SU-DHL-6 (cell line): ENCODE results near the gene CGA.

Experiments
- H2AFZ ChIP-seq: fragments of 200-600 bp; sonication (generic); 2 replicates; pipeline ENCODE4 v1.6.1; 2014; ENCODE audit warnings: low read depth, mild to moderate bottlenecking, moderate library complexity, mixed read lengths, antibody characterized with exemption, low read length; ENCODE audit not compliant: severe bottlenecking
- H3F3A ChIP-seq: fragments of 200-600 bp; shearing (Covaris generic); 2 replicates; pipeline ENCODE4 v1.6.0; 2016; ENCODE audit warnings: antibody characterized with exemption, mild to moderate bottlenecking; ENCODE audit not compliant: insufficient read depth
- H3K27ac ChIP-seq: fragments of 200-600 bp; sonication (generic); 2 replicates; pipeline ENCODE4 v1.5.1; 2016; ENCODE audit warnings: low read depth, mild to moderate bottlenecking, low read length, moderate library complexity, mixed read lengths
- H3K27me3 ChIP-seq: fragments of 200-600 bp; sonication (generic), shearing (Covaris generic); 2 replicates; pipeline ENCODE4 v1.6.0; 2014; ENCODE audit warnings: mild to moderate bottlenecking, low read length
- H3K36me3 ChIP-seq: fragments of 200-600 bp; sonication (generic); 2 replicates; pipeline ENCODE4 v1.6.1; 2014; ENCODE audit warnings: mild to moderate bottlenecking, low read length, mixed read lengths
- H3K4me2 ChIP-seq: fragments of 300-600, 200-600 bp; shearing (Covaris generic), sonication (generic); 2 replicates; pipeline ENCODE4 v1.6.0; 2014; ENCODE audit warnings: low read length, low read depth, mild to moderate bottlenecking; ENCODE audit not compliant: poor library complexity, severe bottlenecking
- H3K4me3 ChIP-seq: fragments of 200-600 bp; sonication (generic); 2 replicates; pipeline ENCODE4 v1.5.1; 2014; ENCODE audit warnings: antibody characterized with exemption, low read length, mild to moderate bottlenecking, mixed read lengths; ENCODE audit not compliant: insufficient read depth, poor library complexity, severe bottlenecking
- H3K79me2 ChIP-seq: fragments of 200-600 bp; sonication (generic); 2 replicates; pipeline ENCODE4 v1.6.1; 2014; ENCODE audit warnings: mild to moderate bottlenecking, low read length, moderate library complexity; ENCODE audit not compliant: insufficient read depth
- H3K9ac ChIP-seq: fragments of 200-600 bp; sonication (generic); 2 replicates; pipeline ENCODE4 v1.7.0; 2014; ENCODE audit warnings: mild to moderate bottlenecking, low read length
- H3K9me2 ChIP-seq: fragments of 200-600 bp; sonication (generic); replicated peaks from 2 replicates; pipeline ENCODE4 v1.6.1; 2014; ENCODE audit warnings: low read length; ENCODE audit not compliant: insufficient read depth
- H3K9me3 ChIP-seq: fragments of 200-600 bp; sonication (generic); 2 replicates; pipeline ENCODE4 v1.6.1; 2014; ENCODE audit warnings: low read length, mixed read lengths; ENCODE audit not compliant: insufficient read depth
- H4K20me1 ChIP-seq: fragments of 200-600 bp; sonication (generic); 2 replicates; pipeline ENCODE4 v1.6.1; 2014; ENCODE audit warnings: low read depth, mild to moderate bottlenecking, antibody characterized with exemption, low read length, moderate library complexity, mixed read lengths
- CTCF ChIP-seq: fragments of 200-600 bp; sonication (generic); IDR thresholded peaks from one replicate; pipeline ENCODE4 v1.5.1; 2017; ENCODE audit warnings: antibody characterized with exemption, mild to moderate bottlenecking, low read length, moderate library complexity; ENCODE audit not compliant: insufficient read depth, poor library complexity, severe bottlenecking
- EZH2phosphoT487 ChIP-seq: fragments of 200-600 bp; sonication (generic), shearing (Covaris generic); conservative IDR thresholded peaks from 2 replicates; pipeline ENCODE4 v1.6.1; 2018; ENCODE audit warnings: mild to moderate bottlenecking, antibody characterized with exemption, low read length, moderate library complexity, mixed read lengths

CGA gene

GRCh38 chr6:87068795-87069194 lies 26.1 kb downstream of the CGA start:
- no peak overlapping the region for H3K4me2 ChIP-seq
- no peaks in the 10 kb centered on the region for H3F3A ChIP-seq
- TF ChIP-seq EZH2phosphoT487: no peak
- TF ChIP-seq CTCF: no peak
- H3K9ac ChIP-seq: no peak overlapping the region
- no peaks in the 10 kb centered on the region for H4K20me1 ChIP-seq
- H3K9me3 ChIP-seq: no peaks in the 10 kb centered on the region
- no peaks in the 10 kb centered on the region for H3K36me3 ChIP-seq
- no peak overlapping the region for H3K4me3 ChIP-seq
- no peaks in the 10 kb centered on the region for H3K9me2 ChIP-seq
- no peaks in the 10 kb centered on the region for H3K27me3 ChIP-seq
- H3K27ac ChIP-seq: no peak overlapping the region
- H3K79me2 ChIP-seq: no peaks in the 10 kb centered on the region
- no peak overlapping the region for H2AFZ ChIP-seq

- no peaks in the 10 kb centered on the region for H3K79me2 ChIP-seq
- no peaks in the 10 kb centered on the region for H3K27me3 ChIP-seq
- no peaks in the 10 kb centered on the region for H3K9me3 ChIP-seq
- H3K4me2 ChIP-seq: no peak overlapping the region
- no peak overlapping the region for H3K27ac ChIP-seq
- H3K9ac ChIP-seq: no peak overlapping the region
- H3F3A ChIP-seq: no peaks in the 10 kb centered on the region
- no peaks in the 10 kb centered on the region for H3K36me3 ChIP-seq
- no peaks in the 10 kb centered on the region for H3K9me2 ChIP-seq
- no peak overlapping the region for H3K4me3 ChIP-seq
- H4K20me1 ChIP-seq: no peaks in the 10 kb centered on the region
- peak; percentile 67 for TF ChIP-seq CTCF
- TF ChIP-seq EZH2phosphoT487: no peak
- H2AFZ ChIP-seq: no peak overlapping the region
Measured at GRCh38 chr6:87066449-87067333, 28.2 kb downstream of the CGA start.

- H2AFZ ChIP-seq: no peak overlapping the region
- H3K27ac ChIP-seq: no peak overlapping the region
- H3K27me3 ChIP-seq: no peaks in the 10 kb centered on the region
- H3K4me2 ChIP-seq: no peak overlapping the region
- no peaks in the 10 kb centered on the region for H4K20me1 ChIP-seq
- no peaks in the 10 kb centered on the region for H3K9me3 ChIP-seq
- H3F3A ChIP-seq: no peaks in the 10 kb centered on the region
- H3K79me2 ChIP-seq: no peaks in the 10 kb centered on the region
- H3K9ac ChIP-seq: no peak overlapping the region
- H3K9me2 ChIP-seq: no peaks in the 10 kb centered on the region
- no peaks in the 10 kb centered on the region for H3K36me3 ChIP-seq
- TF ChIP-seq EZH2phosphoT487: no peak
- no peak for TF ChIP-seq CTCF
- no peak overlapping the region for H3K4me3 ChIP-seq
Measured at GRCh38 chr6:87065117-87065516, 29.8 kb downstream of the CGA start.
